Mucosa of descending colon (tissue), 3 donors: ENCODE results near the gene TNKS1BP1. TPM values are rescaled to one million over a fixed set of nuclear protein-coding genes. Genes with fewer than 3 reads are reported as not detected.

ENCODE experiments used
- ATAC-seq: fragments of 200-7000 bp; cut with Tn5 transposase; one replicate; pipeline ENCODE4 v1.9.1; 2020; ENCODE audit warnings: mild to moderate bottlenecking, moderate library complexity
- DNase-seq, 3 donors: peaks; one replicate each; pipeline ENCODE4 v3.0.0-alpha.2; 2020
- H3K36me3 ChIP-seq: fragments of 200-600 bp; one replicate; pipeline ENCODE4 v1.8.0; 2021; ENCODE audit warnings: low read depth, mild to moderate bottlenecking
- H3K4me1 ChIP-seq: fragments of 200-600 bp; one replicate; pipeline ENCODE4 v1.8.0; 2021; ENCODE audit warnings: low read depth, mild to moderate bottlenecking
- H3K4me3 ChIP-seq: fragments of 200-600 bp; one replicate; pipeline ENCODE4 v1.8.0; 2021; ENCODE audit warnings: mild to moderate bottlenecking
- H3K9me3 ChIP-seq: fragments of 200-600 bp; one replicate; pipeline ENCODE4 v1.8.0; 2021; ENCODE audit warnings: mild to moderate bottlenecking
- intact Hi-C, 2 donors: fragments of 100-400 bp; cut with DNase I in 1 of 2; cut with micrococcal nuclease in 1 of 2; formaldehyde crosslinking; loops; one replicate each; pipeline versions ENCODE4 v1.11.0 to v1.11.1; 2022; cut with DNase I, micrococcal nuclease
- total RNA-seq, 3 donors: library from RNA; stranded (reverse); fragmentation: NEBNext Ultra II Directional in 2 of 3; extraction: Animal tissue kit (Norgen Biotek cat#: 25700) in 2 of 3; gene quantifications; one replicate each; pipeline versions ENCODE4 v1.2.1 to v1.2.4, GENCODE V29; 2021 to 2023
- TF ChIP-seq, protein P1 (sequence below): fragments of 200-600 bp; IDR thresholded peaks from one replicate; pipeline ENCODE4 v1.8.0; 2022; ENCODE audit warnings: antibody characterized with exemption, mild to moderate bottlenecking
- donor health status: DM: no; HTN: no; CAD: no; lungs with moderate emphysema.
- donor health status: DM: no; HTN: no; CAD: no.
- donor health status: DM: no; HTN: yes; CAD: no.

Gene TNKS1BP1
- total RNA-seq, 3 donors from 2014 or later: 90.0 to 149 (median 94.3) TPM

DNA sequence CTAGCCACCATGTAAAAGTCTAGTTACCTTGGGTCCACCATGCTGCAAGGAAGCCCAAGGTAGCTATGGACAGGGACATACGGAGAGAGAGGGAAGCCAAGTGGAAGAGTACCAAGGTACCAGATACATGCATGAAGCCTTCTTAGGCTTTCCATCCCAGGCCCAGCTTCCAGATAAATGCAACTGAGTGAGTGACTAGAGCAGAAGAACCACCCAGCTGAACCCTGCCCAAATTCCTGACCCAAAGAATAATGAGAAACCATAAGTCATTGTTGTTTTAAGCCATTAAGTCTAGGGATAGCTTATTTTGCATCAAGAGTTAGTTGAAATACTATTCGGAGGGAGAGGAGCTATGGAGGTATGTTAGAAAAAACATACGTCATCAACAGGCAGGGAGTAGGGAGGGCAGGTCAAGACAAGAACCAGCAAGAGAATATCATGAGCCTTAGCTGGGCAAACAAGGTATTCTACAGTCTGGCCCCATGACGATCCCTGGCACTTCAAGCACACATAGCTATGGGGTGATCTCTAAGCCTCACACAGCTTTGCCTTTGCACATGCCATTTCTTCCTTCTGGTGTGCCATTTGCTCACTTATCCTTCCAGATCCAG is 51.2 kb downstream of the TNKS1BP1 start:
- intact Hi-C loops: no loop called here
- TF ChIP-seq, protein P1, sequence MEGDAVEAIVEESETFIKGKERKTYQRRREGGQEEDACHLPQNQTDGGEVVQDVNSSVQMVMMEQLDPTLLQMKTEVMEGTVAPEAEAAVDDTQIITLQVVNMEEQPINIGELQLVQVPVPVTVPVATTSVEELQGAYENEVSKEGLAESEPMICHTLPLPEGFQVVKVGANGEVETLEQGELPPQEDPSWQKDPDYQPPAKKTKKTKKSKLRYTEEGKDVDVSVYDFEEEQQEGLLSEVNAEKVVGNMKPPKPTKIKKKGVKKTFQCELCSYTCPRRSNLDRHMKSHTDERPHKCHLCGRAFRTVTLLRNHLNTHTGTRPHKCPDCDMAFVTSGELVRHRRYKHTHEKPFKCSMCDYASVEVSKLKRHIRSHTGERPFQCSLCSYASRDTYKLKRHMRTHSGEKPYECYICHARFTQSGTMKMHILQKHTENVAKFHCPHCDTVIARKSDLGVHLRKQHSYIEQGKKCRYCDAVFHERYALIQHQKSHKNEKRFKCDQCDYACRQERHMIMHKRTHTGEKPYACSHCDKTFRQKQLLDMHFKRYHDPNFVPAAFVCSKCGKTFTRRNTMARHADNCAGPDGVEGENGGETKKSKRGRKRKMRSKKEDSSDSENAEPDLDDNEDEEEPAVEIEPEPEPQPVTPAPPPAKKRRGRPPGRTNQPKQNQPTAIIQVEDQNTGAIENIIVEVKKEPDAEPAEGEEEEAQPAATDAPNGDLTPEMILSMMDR: no peak
- Histone ChIP-seq H3K4me1 (no peaks in the 10 kb centered on the region), H3K9me3 (no peaks in the 10 kb centered on the region), H3K36me3 (no peaks in the 10 kb centered on the region), H3K4me3 (no peak overlapping the region)
- no peak for DNase-seq
- ATAC-seq: no peak

- no peaks in the 10 kb centered on the region for H3K36me3 ChIP-seq
- intact Hi-C loops: no loop called here
- no peaks in the 10 kb centered on the region for H3K4me1 ChIP-seq
- peaks cover 11% of the 10 kb centered on the region for H3K9me3 ChIP-seq
- no peak overlapping the region for H3K4me3 ChIP-seq
- TF ChIP-seq, protein P1: no peak
- DNase-seq (peak in 1 of 3 donors; percentile 27), ATAC-seq (peak; percentile 70)
Observed at GRCh38 chr11:57269571-57270021, 55.2 kb downstream of the TNKS1BP1 start.

- H3K36me3 ChIP-seq: no peaks in the 10 kb centered on the region
- intact Hi-C loops: no loop called here
- H3K9me3 ChIP-seq: peaks cover 11% of the 10 kb centered on the region
- no peaks in the 10 kb centered on the region for H3K4me1 ChIP-seq
- no peak overlapping the region for H3K4me3 ChIP-seq
- TF ChIP-seq, protein P1: no peak
- DNase-seq (no peak), ATAC-seq (no peak)
Observed at GRCh38 chr11:57266157-57266556, 58.6 kb downstream of the TNKS1BP1 start.

GRCh38 chr11:57263351-57263750 is 61.4 kb downstream of the TNKS1BP1 start:
- no peak for ATAC-seq
- no peak overlapping the region for H3K4me3 ChIP-seq
- no peak for DNase-seq
- TF ChIP-seq, protein P1: no peak
- no peaks in the 10 kb centered on the region for H3K36me3 ChIP-seq
- intact Hi-C loops: no loop called here
- peaks cover 11% of the 10 kb centered on the region for H3K9me3 ChIP-seq
- no peaks in the 10 kb centered on the region for H3K4me1 ChIP-seq

DNA sequence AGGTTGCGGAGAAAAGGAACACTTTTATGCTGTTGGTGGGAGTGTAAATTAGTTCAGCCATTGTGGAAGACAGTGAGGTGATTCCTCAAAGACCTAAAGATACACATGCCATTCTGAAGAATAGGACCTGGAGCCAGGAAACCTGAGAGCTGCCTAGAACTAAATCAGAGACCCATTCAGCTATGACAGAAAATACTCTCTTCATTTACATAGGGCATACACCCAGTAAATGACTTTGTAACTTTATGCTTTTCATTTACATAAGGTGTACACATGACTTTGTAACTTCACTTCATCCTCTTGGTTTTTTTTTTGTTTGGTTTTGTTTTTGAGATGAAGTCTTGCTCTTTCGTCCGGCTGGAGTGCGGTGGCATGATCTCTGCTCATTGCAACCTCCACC is 62.6 kb downstream of the TNKS1BP1 start:
- Histone ChIP-seq H3K4me1 (no peaks in the 10 kb centered on the region), H3K4me3 (no peak overlapping the region), H3K36me3 (no peaks in the 10 kb centered on the region), H3K9me3 (peaks cover 11% of the 10 kb centered on the region)
- intact Hi-C loops: no loop called here
- TF ChIP-seq, protein P1: no peak
- no peak for DNase-seq
- no peak for ATAC-seq
